Iris pigment epithelial cell (primary cell): ENCODE data around the gene ERMP1.
A peak's percentile ranks its signal among the peaks of the same experiment; 100 is the strongest.
"Not testable (repeated sequence)": the region's sequence is repeated elsewhere in the genome, so short reads cannot be mapped to it uniquely, and the experiment has no call there.

Source experiments
- DNase-seq: peaks from one replicate; pipeline ENCODE4 v3.0.0-alpha.2; 2011; ENCODE audit warnings: low read depth

Gene ERMP1, protein sequence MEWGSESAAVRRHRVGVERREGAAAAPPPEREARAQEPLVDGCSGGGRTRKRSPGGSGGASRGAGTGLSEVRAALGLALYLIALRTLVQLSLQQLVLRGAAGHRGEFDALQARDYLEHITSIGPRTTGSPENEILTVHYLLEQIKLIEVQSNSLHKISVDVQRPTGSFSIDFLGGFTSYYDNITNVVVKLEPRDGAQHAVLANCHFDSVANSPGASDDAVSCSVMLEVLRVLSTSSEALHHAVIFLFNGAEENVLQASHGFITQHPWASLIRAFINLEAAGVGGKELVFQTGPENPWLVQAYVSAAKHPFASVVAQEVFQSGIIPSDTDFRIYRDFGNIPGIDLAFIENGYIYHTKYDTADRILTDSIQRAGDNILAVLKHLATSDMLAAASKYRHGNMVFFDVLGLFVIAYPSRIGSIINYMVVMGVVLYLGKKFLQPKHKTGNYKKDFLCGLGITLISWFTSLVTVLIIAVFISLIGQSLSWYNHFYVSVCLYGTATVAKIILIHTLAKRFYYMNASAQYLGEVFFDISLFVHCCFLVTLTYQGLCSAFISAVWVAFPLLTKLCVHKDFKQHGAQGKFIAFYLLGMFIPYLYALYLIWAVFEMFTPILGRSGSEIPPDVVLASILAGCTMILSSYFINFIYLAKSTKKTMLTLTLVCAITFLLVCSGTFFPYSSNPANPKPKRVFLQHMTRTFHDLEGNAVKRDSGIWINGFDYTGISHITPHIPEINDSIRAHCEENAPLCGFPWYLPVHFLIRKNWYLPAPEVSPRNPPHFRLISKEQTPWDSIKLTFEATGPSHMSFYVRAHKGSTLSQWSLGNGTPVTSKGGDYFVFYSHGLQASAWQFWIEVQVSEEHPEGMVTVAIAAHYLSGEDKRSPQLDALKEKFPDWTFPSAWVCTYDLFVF

DNA sequence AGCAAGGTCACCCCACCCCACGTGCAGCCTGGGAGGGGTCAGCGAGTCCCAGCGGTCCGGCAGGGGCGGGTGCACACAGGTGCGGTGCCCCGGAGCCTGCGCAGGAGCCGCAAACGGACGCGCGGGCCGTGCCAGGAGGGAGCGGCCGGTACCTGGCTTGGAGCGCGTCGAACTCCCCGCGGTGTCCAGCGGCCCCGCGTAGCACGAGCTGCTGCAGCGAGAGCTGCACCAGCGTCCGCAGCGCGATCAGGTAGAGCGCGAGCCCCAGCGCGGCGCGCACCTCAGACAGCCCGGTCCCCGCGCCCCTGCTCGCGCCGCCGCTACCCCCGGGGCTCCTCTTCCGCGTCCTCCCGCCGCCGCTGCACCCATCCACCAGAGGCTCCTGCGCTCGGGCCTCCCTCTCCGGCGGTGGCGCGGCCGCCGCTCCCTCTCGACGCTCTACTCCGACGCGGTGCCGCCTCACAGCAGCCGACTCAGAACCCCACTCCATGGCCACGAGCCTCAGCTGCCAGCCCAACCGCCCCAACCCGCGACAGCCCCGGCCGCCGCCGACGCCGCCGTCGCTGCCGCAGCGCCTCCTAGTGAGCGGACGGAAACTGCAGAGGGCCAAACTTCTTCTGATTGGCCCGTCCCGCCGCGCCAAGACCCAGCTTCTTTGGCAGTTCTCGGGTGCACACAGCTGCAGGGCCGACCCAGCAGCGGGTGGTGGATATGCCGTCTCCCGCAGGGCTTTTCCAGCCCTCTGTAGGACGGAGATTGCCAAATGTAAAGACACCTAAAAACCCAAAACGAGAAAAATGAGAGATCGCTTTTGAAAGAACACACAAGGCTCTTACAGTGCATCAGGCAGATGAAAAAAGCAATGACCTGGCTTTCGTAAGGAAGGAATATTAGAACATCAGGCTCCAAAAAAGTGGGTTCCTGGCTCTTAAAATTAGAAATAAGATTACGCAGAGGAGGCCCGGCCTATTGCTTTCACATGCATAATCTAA is at the start of gene ERMP1:
TSS of gene ERMP1 (minus strand) at position 580 of the 992 bp plus-strand sequence. CDS start at position 490, 90 bp downstream.
- DNase-seq: peak; percentile 82

DNA sequence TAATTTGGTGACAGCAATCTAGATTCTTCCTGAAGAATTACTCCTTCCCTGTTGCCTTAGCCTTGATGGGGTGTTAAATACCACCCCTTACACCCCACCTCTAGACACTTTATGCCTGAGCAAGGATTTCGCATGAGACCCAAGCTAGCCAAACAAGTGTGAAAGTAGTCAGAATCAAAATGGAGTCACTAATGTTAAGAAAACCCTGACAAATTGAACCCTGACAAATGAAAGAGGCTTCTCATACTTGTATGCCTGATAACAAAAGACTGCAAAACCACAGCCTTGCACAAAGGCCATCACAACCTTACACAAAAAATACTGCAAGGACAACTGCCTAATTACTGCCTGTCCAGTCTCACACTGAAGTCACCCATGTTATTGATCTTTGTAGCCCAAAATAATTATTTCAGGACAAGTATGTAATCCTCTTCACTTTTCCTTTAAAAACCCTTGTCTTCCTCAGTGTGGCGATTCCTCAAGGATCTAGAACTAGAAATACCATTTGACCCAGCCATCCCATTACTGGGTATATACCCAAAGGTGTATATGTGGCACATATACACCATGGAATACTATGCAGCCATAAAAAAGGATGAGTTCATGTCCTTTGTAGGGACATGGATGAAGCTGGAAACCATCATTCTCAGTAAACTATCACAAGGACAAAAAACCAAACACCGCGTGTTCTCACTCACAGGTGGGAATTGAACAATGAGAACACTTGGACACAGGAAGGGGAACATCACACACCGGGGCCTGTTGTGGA is 49.5 kb upstream of the ERMP1 start:
- not testable (repeated sequence) for DNase-seq

- peak; percentile 87 for DNase-seq
Measured at GRCh38 chr9:5879419-5880181, 46.7 kb upstream of the ERMP1 start.

GRCh38 chr9:5876711-5877110 is 43.8 kb upstream of the ERMP1 start:
- DNase-seq: no peak

- DNase-seq: no peak
Measured at GRCh38 chr9:5876026-5876425, 43.1 kb upstream of the ERMP1 start.

DNA sequence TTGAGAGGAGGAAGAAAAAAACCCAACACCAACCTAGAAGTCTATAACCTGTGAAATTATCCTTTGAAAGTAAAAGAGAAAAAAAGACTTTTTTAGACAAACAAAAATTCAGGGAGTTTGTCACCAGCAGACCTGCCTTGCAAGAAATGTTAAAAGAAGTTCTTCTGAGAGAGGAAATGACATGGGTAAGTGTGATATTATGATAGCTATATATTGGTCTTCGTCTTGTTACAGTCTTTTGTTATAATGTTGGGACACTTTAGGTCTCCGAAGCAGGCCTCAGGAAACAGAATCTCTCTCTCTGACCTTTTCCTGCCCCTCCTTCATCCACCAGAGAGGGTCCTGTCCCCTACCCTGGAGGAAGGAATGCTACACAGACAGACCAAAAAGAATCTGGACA is 41.1 kb upstream of the ERMP1 start:
- no peak for DNase-seq

DNA sequence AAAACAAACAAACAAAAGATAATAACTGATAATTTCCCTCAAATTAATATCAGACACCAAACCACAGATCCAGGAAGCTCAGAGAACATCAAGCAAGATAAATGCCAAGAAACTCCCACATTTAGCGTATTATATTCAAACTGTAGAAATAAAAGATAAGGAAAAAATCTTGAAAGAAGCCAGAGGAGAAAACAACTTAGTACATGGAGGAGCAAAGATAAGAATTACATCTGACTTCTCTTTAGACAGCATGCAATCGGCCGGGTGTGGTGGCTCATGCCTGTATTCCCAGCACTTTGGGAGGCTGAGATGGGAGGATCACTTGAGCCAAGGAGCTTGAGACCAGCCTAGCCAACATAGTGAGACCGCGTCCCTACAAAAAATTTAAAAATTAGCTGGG is 40.5 kb upstream of the ERMP1 start:
- DNase-seq: no peak

DNA sequence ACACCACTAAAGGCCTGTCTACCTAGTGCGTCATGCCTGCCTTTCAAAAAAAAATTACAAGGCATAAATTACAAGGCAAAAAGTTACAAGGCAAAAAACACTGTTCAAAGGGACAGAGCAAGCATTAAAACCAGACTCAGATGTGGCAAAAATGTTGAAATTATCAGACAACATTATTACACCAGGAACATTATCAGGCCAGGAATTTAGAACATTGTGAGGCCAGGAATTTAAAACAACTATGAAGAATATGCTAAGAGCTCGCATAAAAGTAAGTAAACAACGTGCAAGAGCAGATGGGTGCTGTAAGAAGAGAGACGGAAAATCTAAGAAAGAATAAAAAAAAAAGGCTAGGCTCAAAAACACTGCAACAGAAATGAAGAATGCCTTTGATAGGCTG is 39.6 kb upstream of the ERMP1 start:
- DNase-seq: peak; percentile 61

DNA sequence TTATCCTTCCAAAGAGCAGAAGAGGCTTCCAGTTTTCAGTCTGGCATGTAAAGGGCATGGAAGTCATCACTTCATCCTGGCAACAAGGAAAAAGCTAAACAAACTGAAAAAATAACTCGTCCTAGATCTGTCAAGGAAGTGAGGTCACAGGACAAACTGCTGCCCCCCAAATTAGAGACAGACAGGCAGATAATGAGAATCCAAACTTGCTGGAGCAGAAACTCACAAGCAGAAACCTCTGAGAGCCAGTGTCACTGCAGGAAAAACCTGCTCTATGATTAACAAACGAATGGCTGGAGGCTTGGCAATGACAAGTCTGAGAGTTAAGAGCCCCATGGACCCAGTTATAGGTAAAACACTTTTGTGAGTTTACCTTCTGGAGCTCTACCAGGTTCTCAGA is 38.9 kb upstream of the ERMP1 start:
- DNase-seq: no peak

DNA sequence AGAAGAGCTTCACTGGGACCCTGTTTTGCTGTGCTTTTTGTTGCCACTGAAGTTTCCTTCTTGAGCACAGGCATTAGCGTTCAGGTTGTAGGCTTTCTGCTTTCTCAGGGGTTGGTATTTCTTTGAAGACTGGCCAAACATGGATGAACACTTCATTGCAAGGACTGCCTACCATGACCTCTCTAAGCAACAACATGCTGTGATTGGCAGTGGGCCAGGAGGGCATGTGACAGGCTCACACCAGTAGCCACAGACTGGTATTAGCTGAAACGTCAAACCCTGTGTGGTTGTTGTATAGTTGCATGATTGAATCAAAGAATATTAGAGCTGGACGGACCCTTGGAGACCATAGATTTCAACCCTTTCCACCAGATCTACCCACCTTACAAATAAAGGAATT is 37.8 kb upstream of the ERMP1 start:
- peak; percentile 13 for DNase-seq

DNA sequence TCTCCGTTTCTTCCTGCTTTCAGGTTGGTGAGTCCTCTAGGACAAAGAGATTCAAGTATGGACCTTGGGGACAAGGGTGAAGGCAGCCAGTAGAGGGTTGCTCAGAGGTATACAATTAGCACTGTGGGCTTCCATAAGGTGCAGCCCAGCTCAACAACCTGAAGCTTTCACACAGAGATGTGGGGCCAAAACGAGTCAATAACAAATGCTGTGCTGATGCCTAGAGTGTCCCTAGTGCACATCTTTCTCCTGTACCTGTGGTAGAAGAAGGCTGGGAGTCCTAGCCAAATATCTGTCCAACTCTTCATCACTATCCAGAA is 37.1 kb upstream of the ERMP1 start:
- DNase-seq: no peak

GRCh38 chr9:5869315-5870019 is 36.5 kb upstream of the ERMP1 start:
- no peak for DNase-seq

GRCh38 chr9:5868235-5868634 is 35.3 kb upstream of the ERMP1 start:
- DNase-seq: no peak

DNA sequence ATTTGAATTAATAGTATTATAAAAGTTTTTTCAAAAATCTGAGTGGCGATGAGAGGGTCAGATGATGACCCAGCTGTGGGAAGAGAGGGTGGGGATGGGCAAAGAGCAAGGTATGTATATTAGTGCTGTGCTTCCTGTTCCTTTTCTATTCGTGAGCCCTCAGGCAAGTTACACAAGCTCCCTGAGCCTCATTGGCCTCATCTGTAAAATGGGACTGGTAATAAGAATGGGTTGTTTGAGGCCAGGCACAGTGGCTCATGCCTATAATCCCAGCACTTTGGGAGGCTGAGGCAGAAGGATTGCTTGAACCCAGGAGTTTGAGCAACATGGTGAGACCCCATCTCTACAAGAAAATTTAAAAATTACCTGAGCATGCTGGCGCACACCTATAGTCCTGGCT is 33.8 kb upstream of the ERMP1 start:
- DNase-seq: no peak

DNA sequence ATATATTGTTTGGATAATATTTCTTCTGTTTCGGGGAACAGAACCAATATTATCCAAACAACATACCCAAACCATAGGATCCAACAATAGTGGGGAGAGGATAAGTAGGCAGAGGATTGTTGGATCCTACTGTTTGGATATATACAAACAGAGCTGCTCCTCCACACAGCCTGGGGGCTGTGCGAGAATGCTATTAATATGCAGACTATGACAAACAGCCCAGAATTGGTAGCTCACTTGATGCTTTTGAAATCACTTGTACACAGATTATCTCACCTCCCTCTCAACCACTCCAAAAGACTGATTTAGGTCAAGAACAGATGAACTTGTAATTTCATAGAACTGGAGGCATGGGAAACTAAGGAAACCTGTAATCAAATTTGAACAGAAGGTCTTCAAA is 33.4 kb upstream of the ERMP1 start:
- no peak for DNase-seq

DNA sequence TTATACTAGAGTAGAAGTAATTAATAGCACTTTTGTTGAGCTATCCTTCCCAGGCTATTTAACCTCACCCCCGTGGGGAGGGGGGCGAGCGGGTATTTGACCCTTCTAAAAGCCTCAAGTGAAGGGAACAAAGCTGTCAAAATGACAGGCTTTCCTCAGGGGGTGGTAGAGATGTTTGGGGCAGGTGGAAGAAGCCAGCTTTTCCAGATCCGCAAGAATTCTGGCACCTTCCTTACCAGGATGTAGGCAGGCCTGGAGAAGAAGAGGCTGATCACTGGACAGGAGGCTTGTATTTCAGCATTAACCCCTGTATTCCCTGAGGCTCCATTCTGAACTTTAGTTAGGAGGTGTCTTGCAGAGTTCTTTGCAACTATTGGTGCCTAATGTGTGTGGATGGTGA is 31.5 kb upstream of the ERMP1 start:
- no peak for DNase-seq

DNA sequence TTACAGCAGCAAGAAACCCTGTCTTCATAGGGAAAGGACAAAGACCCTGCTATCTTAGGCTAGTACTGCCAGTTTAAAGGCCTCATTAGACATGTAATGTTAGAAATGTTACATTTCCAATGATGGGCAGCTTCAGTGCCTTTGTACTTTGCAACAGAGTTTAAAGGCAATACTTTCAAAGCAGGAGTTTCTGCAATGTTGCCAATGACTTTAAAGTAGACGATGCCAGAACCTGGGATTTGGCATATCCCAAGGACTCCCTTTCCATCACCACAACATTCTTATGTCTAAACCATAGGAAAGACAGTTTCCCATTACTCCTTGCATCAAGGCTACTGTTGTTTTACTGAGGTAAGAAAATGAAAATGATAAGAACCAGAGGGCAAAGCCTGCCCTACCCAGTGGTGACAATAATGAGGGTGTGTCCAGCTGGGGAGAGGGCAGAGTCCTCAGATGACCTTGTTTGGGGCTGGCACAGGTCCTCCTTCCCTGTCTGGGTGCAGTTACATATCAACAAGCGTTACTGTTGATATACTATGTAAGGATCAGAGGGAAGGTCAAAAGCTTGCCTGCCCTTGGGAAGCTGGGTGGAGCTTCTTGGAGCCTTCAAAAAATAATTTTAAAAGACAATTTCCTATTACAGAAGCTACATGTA is 30.3 kb upstream of the ERMP1 start:
- DNase-seq: no peak

- DNase-seq: no peak
Measured at GRCh38 chr9:5858833-5859232, 25.9 kb upstream of the ERMP1 start.

DNA sequence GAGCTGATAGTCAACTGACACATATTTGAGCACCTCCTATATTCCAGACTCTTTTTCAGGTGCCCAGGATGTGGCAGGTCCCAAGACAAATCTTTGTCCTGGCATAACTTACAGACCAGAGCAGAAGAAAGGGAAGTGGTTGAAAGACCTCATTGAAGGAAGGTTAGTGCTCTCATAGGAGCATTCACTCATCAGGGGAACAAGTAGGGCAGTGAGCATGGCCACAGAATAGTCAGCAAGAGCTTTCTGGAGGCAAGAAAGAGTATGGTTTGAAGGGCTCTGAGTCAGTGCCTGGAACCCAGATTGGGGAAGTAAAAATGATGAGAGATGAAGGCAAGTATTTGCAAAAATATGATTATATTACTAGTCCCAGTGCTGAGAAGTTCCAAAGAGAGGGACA is 25.0 kb upstream of the ERMP1 start:
- DNase-seq: no peak
